Mesothelial cell of epicardium (in vitro differentiated cells): ENCODE data around the gene CFAP69. TPM values are rescaled to one million over a fixed set of nuclear protein-coding genes. Genes with fewer than 3 reads are reported as not detected.
"Not testable (repeated sequence)": the region's sequence is repeated elsewhere in the genome, so short reads cannot be mapped to it uniquely, and the experiment has no call there.

ENCODE experiments used
- DNase-seq, 2 experiments: peaks; one replicate each; pipeline ENCODE4 v3.0.0; 2021; ENCODE audit warnings: low spot score in 2 of 2; ENCODE audit not compliant: unreplicated experiment in 2 of 2
- H3K27ac Mint-ChIP-seq: 2 replicates; pipeline ENCODE4 v1.8.0; 2021; ENCODE audit warnings: mixed read lengths
- H3K27me3 Mint-ChIP-seq: 2 replicates; pipeline ENCODE4 v1.8.0; 2021; ENCODE audit warnings: low read depth, mixed read lengths
- H3K36me3 Mint-ChIP-seq: 2 replicates; pipeline ENCODE4 v1.8.0; 2021; ENCODE audit warnings: mixed read lengths
- H3K4me1 Mint-ChIP-seq: 2 replicates; pipeline ENCODE4 v1.8.0; 2021; ENCODE audit warnings: mixed read lengths
- H3K4me3 Mint-ChIP-seq: 2 replicates; pipeline ENCODE4 v1.8.0; 2021; ENCODE audit warnings: mild to moderate bottlenecking, moderate library complexity, mixed read lengths
- H3K9me3 Mint-ChIP-seq: 2 replicates; pipeline ENCODE4 v1.8.0; 2021; ENCODE audit warnings: mixed read lengths
- CTCF ChIP-seq: fragments of 200-600 bp; sonication (generic); IDR thresholded peaks from one replicate; pipeline ENCODE4 v1.5.0; 2021; ENCODE audit warnings: antibody characterized with exemption; ENCODE audit not compliant: unreplicated experiment
- total RNA-seq: library from RNA; stranded (reverse); gene quantifications from 3 replicates; pipeline ENCODE4 v1.2.1, GENCODE V29; 2021

The CFAP69 gene
- total RNA-seq, 1 donor from 2014 or later, result 3.7 TPM

DNA sequence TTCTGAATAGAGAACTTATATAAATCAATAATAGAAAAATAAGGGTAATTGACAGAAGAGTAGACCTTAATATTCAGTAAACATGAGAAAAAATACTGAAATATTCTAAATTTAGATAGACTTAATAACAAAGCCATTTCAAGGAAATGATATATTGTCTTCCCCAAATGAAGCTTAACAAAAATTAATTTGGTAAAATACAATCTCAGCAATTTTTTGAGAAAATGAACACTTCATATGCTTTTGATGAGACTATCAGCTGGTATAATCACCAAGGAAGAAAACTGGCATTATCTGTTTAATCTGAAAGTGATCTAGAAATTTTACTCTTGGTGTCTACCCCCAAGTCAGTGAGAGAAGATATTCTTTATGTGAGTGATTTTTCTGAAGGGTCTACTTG lies 77.9 kb downstream of the CFAP69 start:
- Mint-ChIP-seq H3K4me3 (no peak overlapping the region), H3K27ac (no peak overlapping the region), H3K27me3 (peaks cover 75% of the 10 kb centered on the region), H3K9me3 (no peaks in the 10 kb centered on the region), H3K36me3 (no peaks in the 10 kb centered on the region), H3K4me1 (peaks cover 5% of the 10 kb centered on the region)
- DNase-seq, result no peak
- no peak for TF ChIP-seq CTCF

DNA sequence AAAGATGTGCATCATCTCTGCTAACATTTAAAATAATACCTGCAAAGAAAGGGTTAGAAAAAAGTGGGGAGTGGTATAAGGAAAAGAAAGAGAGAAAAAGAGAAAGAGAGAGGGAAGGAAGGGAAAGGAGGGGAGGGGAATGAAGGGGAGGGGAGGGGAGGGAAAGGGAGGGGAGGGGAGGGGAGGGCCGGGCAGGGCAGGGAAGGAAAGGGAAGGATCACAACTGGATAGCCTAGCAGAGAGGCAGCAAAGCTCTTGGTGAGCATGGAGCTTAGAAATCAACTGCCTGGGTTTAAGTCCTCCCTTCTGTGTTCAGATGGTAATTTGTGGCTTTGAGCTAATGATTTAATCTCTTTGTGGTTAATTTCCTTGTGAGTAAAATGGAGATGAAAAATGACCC lies 81.5 kb downstream of the CFAP69 start:
- no peaks in the 10 kb centered on the region for H3K36me3 Mint-ChIP-seq
- peaks cover 1% of the 10 kb centered on the region for H3K4me1 Mint-ChIP-seq
- no peak overlapping the region for H3K4me3 Mint-ChIP-seq
- TF ChIP-seq CTCF, result no peak
- peaks cover 45% of the 10 kb centered on the region for H3K27me3 Mint-ChIP-seq
- no peak for DNase-seq
- no peaks in the 10 kb centered on the region for H3K9me3 Mint-ChIP-seq
- no peak overlapping the region for H3K27ac Mint-ChIP-seq

GRCh38 chr7:90334193-90334843 lies 89.3 kb downstream of the CFAP69 start:
- TF ChIP-seq CTCF, result no peak
- Mint-ChIP-seq H3K27ac (no peak overlapping the region), H3K4me1 (no peaks in the 10 kb centered on the region), H3K9me3 (no peaks in the 10 kb centered on the region), H3K4me3 (no peak overlapping the region), H3K36me3 (no peaks in the 10 kb centered on the region), H3K27me3 (peaks cover 24% of the 10 kb centered on the region)
- DNase-seq, result no peak

DNA sequence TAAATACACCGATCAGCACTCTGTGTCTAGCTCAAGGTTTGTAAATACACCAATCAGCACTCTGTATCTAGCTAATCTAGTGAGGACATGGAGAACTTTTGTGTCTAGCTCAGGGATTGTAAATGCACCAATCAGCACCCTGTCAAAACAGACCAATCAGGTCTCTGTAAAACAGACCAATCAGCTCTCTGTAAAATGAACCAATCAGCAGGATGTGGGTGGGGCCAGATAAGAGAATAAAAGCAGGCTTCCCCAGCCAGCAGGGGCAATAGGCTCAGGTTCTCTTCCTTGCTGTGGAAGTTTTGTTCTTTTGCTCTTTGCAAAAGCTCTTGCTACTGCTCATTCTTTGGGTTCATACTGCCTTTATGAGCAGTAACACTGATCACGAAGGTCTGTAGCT lies 90.0 kb downstream of the CFAP69 start:
- peaks cover 24% of the 10 kb centered on the region for H3K27me3 Mint-ChIP-seq
- H3K4me3 Mint-ChIP-seq, DNase-seq, H3K4me1 Mint-ChIP-seq, H3K27ac Mint-ChIP-seq, H3K9me3 Mint-ChIP-seq, H3K36me3 Mint-ChIP-seq: not testable (repeated sequence)

DNA sequence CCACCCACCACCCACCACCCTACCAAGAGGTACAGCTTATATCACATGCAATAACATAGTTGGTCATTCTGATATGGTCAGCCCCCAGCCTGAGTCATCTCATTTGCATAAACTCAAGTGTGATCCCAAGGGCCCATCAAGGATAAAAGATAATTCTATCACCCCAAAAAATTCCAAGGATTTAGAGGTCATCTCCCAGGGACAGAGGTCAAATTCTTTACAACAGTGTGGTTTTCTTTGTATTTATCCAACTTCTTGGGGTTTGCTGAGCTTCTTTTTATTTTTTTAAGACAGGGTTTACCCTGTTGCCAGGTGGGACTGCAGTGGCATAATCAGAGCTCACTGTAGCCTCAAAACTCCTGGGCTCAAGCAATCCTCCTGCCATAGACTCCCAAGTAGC lies 92.1 kb downstream of the CFAP69 start:
- TF ChIP-seq CTCF, result no peak
- H3K4me3 Mint-ChIP-seq, result no peak overlapping the region
- H3K36me3 Mint-ChIP-seq, result no peaks in the 10 kb centered on the region
- H3K27ac Mint-ChIP-seq, result no peak overlapping the region
- H3K4me1 Mint-ChIP-seq, result no peaks in the 10 kb centered on the region
- no peak for DNase-seq
- H3K27me3 Mint-ChIP-seq, result peaks cover 18% of the 10 kb centered on the region
- H3K9me3 Mint-ChIP-seq, result no peaks in the 10 kb centered on the region

- TF ChIP-seq CTCF, result no peak
- Mint-ChIP-seq H3K4me1 (peaks cover 15% of the 10 kb centered on the region), H3K27me3 (peaks cover 2% of the 10 kb centered on the region), H3K27ac (peak overlapping the region; percentile 98), H3K36me3 (no peaks in the 10 kb centered on the region), H3K4me3 (peak overlapping the region; percentile 96), H3K9me3 (no peaks in the 10 kb centered on the region)
- DNase-seq, result no peak
These were observed 100.0 kb downstream of the CFAP69 start for GRCh38 chr7:90345016-90345415.
